HG03442 (cell line): ENCODE results near the gene SLC26A9.
"Not testable (repeated sequence)": the region's sequence is repeated elsewhere in the genome, so short reads cannot be mapped to it uniquely, and the experiment has no call there.

Source experiments
- ATAC-seq: cut with Tn5 transposase; IDR thresholded peaks from one replicate; pipeline ENCODE4 v1.9.1; 2021; ENCODE audit warnings: mild to moderate bottlenecking, moderate library complexity; ENCODE audit not compliant: unreplicated experiment

The SLC26A9 gene

GRCh38 chr1:205896351-205896750, 46.9 kb downstream of the SLC26A9 start:
- ATAC-seq: no peak

GRCh38 chr1:205894119-205894518, 49.1 kb downstream of the SLC26A9 start:
- not testable (repeated sequence) for ATAC-seq

- not testable (repeated sequence) for ATAC-seq
Observed at GRCh38 chr1:205892175-205892574, 51.1 kb downstream of the SLC26A9 start.

GRCh38 chr1:205891481-205891880, 51.8 kb downstream of the SLC26A9 start:
- not testable (repeated sequence) for ATAC-seq

- not testable (repeated sequence) for ATAC-seq
Observed at GRCh38 chr1:205890631-205891030, 52.6 kb downstream of the SLC26A9 start.

GRCh38 chr1:205889706-205890105, 53.5 kb downstream of the SLC26A9 start:
- ATAC-seq: not testable (repeated sequence)

GRCh38 chr1:205889006-205889405, 54.2 kb downstream of the SLC26A9 start:
- not testable (repeated sequence) for ATAC-seq

- no peak for ATAC-seq
Observed at GRCh38 chr1:205883792-205884191, 59.5 kb downstream of the SLC26A9 start.

- ATAC-seq: no peak
Observed at GRCh38 chr1:205880923-205881322, 62.3 kb downstream of the SLC26A9 start.

- ATAC-seq: no peak
Observed at GRCh38 chr1:205879974-205880373, 63.3 kb downstream of the SLC26A9 start.

- no peak for ATAC-seq
Observed at GRCh38 chr1:205878026-205878425, 65.2 kb downstream of the SLC26A9 start.

- ATAC-seq: not testable (repeated sequence)
Observed at GRCh38 chr1:205873148-205873547, 70.1 kb downstream of the SLC26A9 start.

GRCh38 chr1:205870236-205870635, 73.0 kb downstream of the SLC26A9 start:
- no peak for ATAC-seq
